SK-N-SH (cell line): Measurements from ENCODE around the gene ZNF277. TPM values are rescaled to one million over a fixed set of nuclear protein-coding genes. Genes with fewer than 3 reads are reported as not detected.

Source experiments
- CTCF ChIA-PET: fragments of 300-600, 350-600 bp; formaldehyde crosslinking; extraction: SDS; loops from one replicate; lab custom pipeline; 2021; lab: Yijun Ruan, JAX
- POLR2A ChIA-PET: fragments of 350-600 bp; sonication (Branson Sonifier 250); formaldehyde crosslinking; extraction: SDS; loops from one replicate; lab custom pipeline; 2020; ENCODE audit warnings: antibody characterized with exemption, inconsistent platforms; lab: Yijun Ruan, JAX
- DNase-seq: peaks from one replicate; pipeline ENCODE4 v3.0.0; 2012
- H2AFZ ChIP-seq: fragments of 200-600 bp; sonication (generic); 2 replicates; pipeline ENCODE4 v1.8.1; 2016; ENCODE audit warnings: antibody characterized with exemption, mild to moderate bottlenecking, low read depth
- H3F3A ChIP-seq: fragments of 200-600 bp; sonication (generic); replicated peaks from 2 replicates; pipeline ENCODE3; 2016; ENCODE audit warnings: antibody characterized with exemption, mild to moderate bottlenecking; ENCODE audit not compliant: insufficient read depth
- H3K27ac ChIP-seq, 2 experiments: fragments of 200-500 bp in 1 of 2; fragments of 200-600 bp in 1 of 2; sonication (Bioruptor generic) in 1 of 2; sonication (generic), shearing (Covaris generic) in 1 of 2; 2 replicates each; pipeline versions ENCODE4 v1.5.1 to v1.6.1; 2014 to 2016; ENCODE audit warnings: low read depth in 2 of 2, inconsistent platforms in 1 of 2, low read length in 1 of 2, mild to moderate bottlenecking in 1 of 2, mixed read lengths in 1 of 2
- H3K27me3 ChIP-seq: fragments of 200-600 bp; sonication (generic), shearing (Covaris generic); 2 replicates; pipeline ENCODE4 v1.6.1; 2016; ENCODE audit warnings: mixed run types; ENCODE audit not compliant: insufficient read depth
- H3K36me3 ChIP-seq, 2 experiments: fragments of 200-500 bp in 1 of 2; fragments of 200-600 bp in 1 of 2; sonication (Bioruptor generic) in 1 of 2; sonication (generic) in 1 of 2; replicated peaks in 1 of 2; 2 replicates each; pipeline versions ENCODE3 to v1.5.1; 2014 to 2016; ENCODE audit warnings: low read length in 1 of 2, mild to moderate bottlenecking in 1 of 2; ENCODE audit not compliant: insufficient read depth in 2 of 2, control insufficient read depth in 1 of 2
- H3K4me1 ChIP-seq, 2 experiments: fragments of 200-500 bp in 1 of 2; fragments of 200-600 bp in 1 of 2; sonication (Bioruptor generic) in 1 of 2; sonication (generic), shearing (Covaris generic) in 1 of 2; 2 replicates each; pipeline versions ENCODE4 v1.5.1 to v1.6.1; 2014 to 2016; ENCODE audit warnings: low read depth in 1 of 2, low read length in 1 of 2, mixed run types in 1 of 2; ENCODE audit not compliant: insufficient read depth in 2 of 2, control insufficient read depth in 1 of 2
- H3K4me2 ChIP-seq: fragments of 200-600 bp; sonication (generic), shearing (Covaris generic); 2 replicates; pipeline ENCODE4 v1.6.1; 2017; ENCODE audit warnings: mixed run types
- H3K4me3 ChIP-seq, 2 experiments: fragments of 200-500 bp in 1 of 2; fragments of 200-600 bp in 1 of 2; sonication (Bioruptor generic) in 1 of 2; sonication (generic), shearing (Covaris generic) in 1 of 2; 2 replicates each; pipeline versions ENCODE4 v1.5.1 to v1.8.1; 2014 to 2016; ENCODE audit warnings: low read depth in 2 of 2, inconsistent platforms in 1 of 2, low read length in 1 of 2, mild to moderate bottlenecking in 1 of 2, mixed read lengths in 1 of 2, moderate library complexity in 1 of 2
- H3K79me2 ChIP-seq: fragments of 200-600 bp; sonication (generic); 2 replicates; pipeline ENCODE4 v1.8.1; 2017; ENCODE audit warnings: mild to moderate bottlenecking; ENCODE audit not compliant: insufficient read depth
- H3K9ac ChIP-seq: fragments of 200-600 bp; sonication (generic); 2 replicates; pipeline ENCODE4 v1.6.1; 2017; ENCODE audit warnings: mixed run types
- H3K9me2 ChIP-seq: fragments of 200-600 bp; sonication (generic); 2 replicates; pipeline ENCODE4 v1.6.1; 2017; ENCODE audit warnings: mixed run types
- H3K9me3 ChIP-seq: fragments of 200-600 bp; sonication (generic); 2 replicates; pipeline ENCODE4 v1.6.1; 2017; ENCODE audit warnings: mixed run types, mild to moderate bottlenecking, moderate library complexity
- H4K20me1 ChIP-seq: fragments of 200-600 bp; sonication (generic); 2 replicates; pipeline ENCODE4 v1.6.1; 2017; ENCODE audit warnings: mild to moderate bottlenecking, mixed run types; ENCODE audit not compliant: insufficient read depth
- FOSL2 ChIP-seq: IDR thresholded peaks from 2 replicates; pipeline ENCODE4 v1.4.0; 2012; ENCODE audit warnings: low read depth, mild to moderate bottlenecking, moderate library complexity, borderline replicate concordance
- FOXM1 ChIP-seq: IDR thresholded peaks from 2 replicates; pipeline ENCODE4 v1.4.0; 2012; ENCODE audit warnings: low read depth, mild to moderate bottlenecking
- JUND ChIP-seq: IDR thresholded peaks from 2 replicates; pipeline ENCODE4 v1.4.0; 2012
- NFIC ChIP-seq: IDR thresholded peaks from 2 replicates; pipeline ENCODE4 v1.4.0; 2012; ENCODE audit warnings: borderline replicate concordance
- NRF1 ChIP-seq: IDR thresholded peaks from 2 replicates; pipeline ENCODE4 v1.6.1; 2012; ENCODE audit warnings: low read depth, mild to moderate bottlenecking, low read length
- POLR2AphosphoS5 ChIP-seq: IDR thresholded peaks from 2 replicates; pipeline ENCODE4 v1.6.1; 2012; ENCODE audit warnings: low read depth, low read length
- RCOR1 ChIP-seq: fragments of 150-350 bp; IDR thresholded peaks from 2 replicates; pipeline ENCODE4 v1.6.1; 2017; ENCODE audit warnings: antibody characterized with exemption, low read length
- RFX5 ChIP-seq: IDR thresholded peaks from 2 replicates; pipeline ENCODE4 v1.6.1; 2012; ENCODE audit warnings: mild to moderate bottlenecking, improper control_type of control experiment, low read length
- RXRA ChIP-seq: IDR thresholded peaks from 2 replicates; pipeline ENCODE4 v1.4.0; 2012; ENCODE audit warnings: low read depth, mild to moderate bottlenecking, borderline replicate concordance
- WGBS: methylation state at CpG from one replicate; pipeline ENCODE4 v1.1.6; 2017; ENCODE audit warnings: low lambda C conversion rate; 5-methylcytosine and 5-hydroxymethylcytosine counted together
- polyA plus RNA-seq, 3 experiments: library from polyadenylated mRNA; depleted of rRNA; stranded (reverse); fragments of >200 nt; gene quantifications; 2 replicates each; pipeline ENCODE4 v1.2.3, GENCODE V29; 2012
- TF ChIP-seq, protein P1 (sequence below): fragments of 150-350 bp; IDR thresholded peaks from 2 replicates; pipeline ENCODE4 v1.6.1; 2016; ENCODE audit warnings: mild to moderate bottlenecking, low read depth, low read length
- TF ChIP-seq, protein P2 (sequence below): IDR thresholded peaks from 2 replicates; pipeline ENCODE4 v1.4.0; 2012; ENCODE audit warnings: low read depth, borderline replicate concordance
- TF ChIP-seq, protein P3 (sequence below): fragments of 150-350 bp; IDR thresholded peaks from 2 replicates; pipeline ENCODE4 v1.6.1; 2017; ENCODE audit warnings: antibody characterized with exemption, low read length, low read depth, borderline replicate concordance
- TF ChIP-seq, protein P4 (sequence below): IDR thresholded peaks from 2 replicates; pipeline ENCODE4 v1.4.0; 2012; ENCODE audit warnings: low read depth, borderline replicate concordance
- TF ChIP-seq, protein P5 (sequence below): IDR thresholded peaks from 2 replicates; pipeline ENCODE4 v1.6.1; 2012; ENCODE audit warnings: mild to moderate bottlenecking, low read depth, low read length, moderate library complexity

ZNF277 gene
- polyA plus RNA-seq, 1 of the 3 experiments (the other 2 are of a cell fraction), result 11.5 TPM

DNA sequence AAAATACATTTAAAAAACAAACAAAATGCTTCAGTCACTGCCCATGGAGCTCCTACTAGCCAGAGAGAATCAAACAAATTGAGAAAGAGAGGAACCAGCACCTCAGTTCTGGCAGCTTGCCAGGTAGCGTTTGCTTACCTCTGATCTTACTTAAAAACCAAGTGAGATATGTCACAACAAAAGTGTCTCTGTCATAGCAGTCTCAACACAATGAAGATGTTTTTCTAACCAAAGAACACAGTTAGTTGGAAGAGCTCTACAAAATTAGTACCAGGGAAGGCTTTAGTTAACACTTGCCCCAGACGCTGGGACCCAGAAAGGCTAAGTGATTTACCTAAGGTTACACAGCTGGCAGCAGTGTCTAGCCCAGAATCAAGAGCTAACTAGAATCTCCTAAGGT is 3.7 kb upstream of the ZNF277 start:
- no peaks in the 10 kb centered on the region for H3K36me3 ChIP-seq
- no peaks in the 10 kb centered on the region for H4K20me1 ChIP-seq
- no peak overlapping the region for H3K4me3 ChIP-seq
- H3F3A ChIP-seq, result no peaks in the 10 kb centered on the region
- ChIA-PET POLR2A (no interaction called here), CTCF (interaction anchor here (0.6 to 2.5 kb wide), 10 partner anchors 20 to 440 kb away, joined by 3 to 9 read pairs (median 3); no protein-coding TSS in a partner anchor)
- peaks cover 32% of the 10 kb centered on the region for H3K79me2 ChIP-seq
- H3K9me3 ChIP-seq, result no peaks in the 10 kb centered on the region
- no peaks in the 10 kb centered on the region for H3K27me3 ChIP-seq
- H3K27ac ChIP-seq, result peak overlapping the region in 1 of 2 experiments; percentile 11; a peak in 1 of 4 replicates
- H3K9me2 ChIP-seq, result no peaks in the 10 kb centered on the region
- peaks cover 9 to 16% of the 10 kb centered on the region in 2 experiments; a peak in 3 of 4 replicates for H3K4me1 ChIP-seq
- WGBS, result 38% methylated on average over 2 of the region's 2 CpGs
- no peak overlapping the region for H2AFZ ChIP-seq
- TF ChIP-seq RXRA (no peak), RFX5 (no peak), NRF1 (no peak), NFIC (peak; percentile 73), RCOR1 (no peak), FOXM1 (no peak)
- TF ChIP-seq, protein P1, sequence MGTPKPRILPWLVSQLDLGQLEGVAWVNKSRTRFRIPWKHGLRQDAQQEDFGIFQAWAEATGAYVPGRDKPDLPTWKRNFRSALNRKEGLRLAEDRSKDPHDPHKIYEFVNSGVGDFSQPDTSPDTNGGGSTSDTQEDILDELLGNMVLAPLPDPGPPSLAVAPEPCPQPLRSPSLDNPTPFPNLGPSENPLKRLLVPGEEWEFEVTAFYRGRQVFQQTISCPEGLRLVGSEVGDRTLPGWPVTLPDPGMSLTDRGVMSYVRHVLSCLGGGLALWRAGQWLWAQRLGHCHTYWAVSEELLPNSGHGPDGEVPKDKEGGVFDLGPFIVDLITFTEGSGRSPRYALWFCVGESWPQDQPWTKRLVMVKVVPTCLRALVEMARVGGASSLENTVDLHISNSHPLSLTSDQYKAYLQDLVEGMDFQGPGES, result no peak
- TF ChIP-seq, protein P2, sequence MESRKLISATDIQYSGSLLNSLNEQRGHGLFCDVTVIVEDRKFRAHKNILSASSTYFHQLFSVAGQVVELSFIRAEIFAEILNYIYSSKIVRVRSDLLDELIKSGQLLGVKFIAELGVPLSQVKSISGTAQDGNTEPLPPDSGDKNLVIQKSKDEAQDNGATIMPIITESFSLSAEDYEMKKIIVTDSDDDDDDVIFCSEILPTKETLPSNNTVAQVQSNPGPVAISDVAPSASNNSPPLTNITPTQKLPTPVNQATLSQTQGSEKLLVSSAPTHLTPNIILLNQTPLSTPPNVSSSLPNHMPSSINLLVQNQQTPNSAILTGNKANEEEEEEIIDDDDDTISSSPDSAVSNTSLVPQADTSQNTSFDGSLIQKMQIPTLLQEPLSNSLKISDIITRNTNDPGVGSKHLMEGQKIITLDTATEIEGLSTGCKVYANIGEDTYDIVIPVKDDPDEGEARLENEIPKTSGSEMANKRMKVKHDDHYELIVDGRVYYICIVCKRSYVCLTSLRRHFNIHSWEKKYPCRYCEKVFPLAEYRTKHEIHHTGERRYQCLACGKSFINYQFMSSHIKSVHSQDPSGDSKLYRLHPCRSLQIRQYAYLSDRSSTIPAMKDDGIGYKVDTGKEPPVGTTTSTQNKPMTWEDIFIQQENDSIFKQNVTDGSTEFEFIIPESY, result no peak
- TF ChIP-seq, protein P3, sequence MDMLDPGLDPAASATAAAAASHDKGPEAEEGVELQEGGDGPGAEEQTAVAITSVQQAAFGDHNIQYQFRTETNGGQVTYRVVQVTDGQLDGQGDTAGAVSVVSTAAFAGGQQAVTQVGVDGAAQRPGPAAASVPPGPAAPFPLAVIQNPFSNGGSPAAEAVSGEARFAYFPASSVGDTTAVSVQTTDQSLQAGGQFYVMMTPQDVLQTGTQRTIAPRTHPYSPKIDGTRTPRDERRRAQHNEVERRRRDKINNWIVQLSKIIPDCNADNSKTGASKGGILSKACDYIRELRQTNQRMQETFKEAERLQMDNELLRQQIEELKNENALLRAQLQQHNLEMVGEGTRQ, result no peak
- H3K9ac ChIP-seq, result no peak overlapping the region
- DNase-seq, result peak; percentile 30
- H3K4me2 ChIP-seq, result no peak overlapping the region; the same call in 1 of the 2 replicates

DNA sequence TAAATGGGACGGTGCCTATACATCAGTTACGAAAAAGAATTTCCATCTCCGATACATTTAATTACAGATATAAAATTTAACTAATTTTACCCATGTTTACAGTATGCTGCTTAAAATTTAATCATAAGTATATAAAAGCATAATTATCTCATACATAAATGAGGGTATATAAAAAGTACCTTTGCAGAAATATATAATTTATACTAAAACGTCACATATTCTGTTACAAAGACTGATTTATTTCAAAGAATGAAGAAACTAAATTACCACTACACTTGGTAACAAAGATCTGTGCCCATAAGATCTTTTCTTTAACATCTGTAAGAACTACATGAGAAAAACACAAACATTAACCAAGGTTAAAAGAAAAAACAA is 3.1 kb upstream of the ZNF277 start:
- CTCF ChIA-PET, result interaction anchor here (0.8 to 3.0 kb wide), 14 partner anchors 9 to 450 kb away, joined by 3 to 10 read pairs (median 3); no protein-coding TSS in a partner anchor
- WGBS, result 70% methylated on average over 4 of the region's 4 CpGs
- no peaks in the 10 kb centered on the region for H3K27me3 ChIP-seq
- no peak overlapping the region; a peak in 1 of 4 replicates for H3K27ac ChIP-seq
- H3K9ac ChIP-seq, result no peak overlapping the region
- H4K20me1 ChIP-seq, result no peaks in the 10 kb centered on the region
- H3K4me1 ChIP-seq, result peaks cover 9 to 16% of the 10 kb centered on the region in 2 experiments; a peak in 3 of 4 replicates
- POLR2A ChIA-PET, result interaction anchor here (0.6 kb wide), 1 partner anchor 253 kb away, joined by 3 read pairs; no protein-coding TSS in a partner anchor
- H3F3A ChIP-seq, result no peaks in the 10 kb centered on the region
- H3K36me3 ChIP-seq, result no peaks in the 10 kb centered on the region
- peaks cover 37% of the 10 kb centered on the region for H3K79me2 ChIP-seq
- no peak for DNase-seq
- no peaks in the 10 kb centered on the region for H3K9me2 ChIP-seq
- peak overlapping the region in 1 of 2 experiments; percentile 99; a peak in 1 of 4 replicates for H3K4me3 ChIP-seq
- H3K9me3 ChIP-seq, result no peaks in the 10 kb centered on the region
- H3K4me2 ChIP-seq, result peak overlapping the region; percentile 87; the same call in 1 of the 2 replicates
- H2AFZ ChIP-seq, result peak overlapping the region; percentile 94; the same call in 1 of the 2 replicates
- TF ChIP-seq, protein P3, result no peak
- TF ChIP-seq FOSL2 (no peak), JUND (no peak), POLR2AphosphoS5 (no peak)
- TF ChIP-seq, protein P4, sequence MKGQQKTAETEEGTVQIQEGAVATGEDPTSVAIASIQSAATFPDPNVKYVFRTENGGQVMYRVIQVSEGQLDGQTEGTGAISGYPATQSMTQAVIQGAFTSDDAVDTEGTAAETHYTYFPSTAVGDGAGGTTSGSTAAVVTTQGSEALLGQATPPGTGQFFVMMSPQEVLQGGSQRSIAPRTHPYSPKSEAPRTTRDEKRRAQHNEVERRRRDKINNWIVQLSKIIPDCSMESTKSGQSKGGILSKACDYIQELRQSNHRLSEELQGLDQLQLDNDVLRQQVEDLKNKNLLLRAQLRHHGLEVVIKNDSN, result no peak
- TF ChIP-seq, protein P2, result no peak
- TF ChIP-seq, protein P5, sequence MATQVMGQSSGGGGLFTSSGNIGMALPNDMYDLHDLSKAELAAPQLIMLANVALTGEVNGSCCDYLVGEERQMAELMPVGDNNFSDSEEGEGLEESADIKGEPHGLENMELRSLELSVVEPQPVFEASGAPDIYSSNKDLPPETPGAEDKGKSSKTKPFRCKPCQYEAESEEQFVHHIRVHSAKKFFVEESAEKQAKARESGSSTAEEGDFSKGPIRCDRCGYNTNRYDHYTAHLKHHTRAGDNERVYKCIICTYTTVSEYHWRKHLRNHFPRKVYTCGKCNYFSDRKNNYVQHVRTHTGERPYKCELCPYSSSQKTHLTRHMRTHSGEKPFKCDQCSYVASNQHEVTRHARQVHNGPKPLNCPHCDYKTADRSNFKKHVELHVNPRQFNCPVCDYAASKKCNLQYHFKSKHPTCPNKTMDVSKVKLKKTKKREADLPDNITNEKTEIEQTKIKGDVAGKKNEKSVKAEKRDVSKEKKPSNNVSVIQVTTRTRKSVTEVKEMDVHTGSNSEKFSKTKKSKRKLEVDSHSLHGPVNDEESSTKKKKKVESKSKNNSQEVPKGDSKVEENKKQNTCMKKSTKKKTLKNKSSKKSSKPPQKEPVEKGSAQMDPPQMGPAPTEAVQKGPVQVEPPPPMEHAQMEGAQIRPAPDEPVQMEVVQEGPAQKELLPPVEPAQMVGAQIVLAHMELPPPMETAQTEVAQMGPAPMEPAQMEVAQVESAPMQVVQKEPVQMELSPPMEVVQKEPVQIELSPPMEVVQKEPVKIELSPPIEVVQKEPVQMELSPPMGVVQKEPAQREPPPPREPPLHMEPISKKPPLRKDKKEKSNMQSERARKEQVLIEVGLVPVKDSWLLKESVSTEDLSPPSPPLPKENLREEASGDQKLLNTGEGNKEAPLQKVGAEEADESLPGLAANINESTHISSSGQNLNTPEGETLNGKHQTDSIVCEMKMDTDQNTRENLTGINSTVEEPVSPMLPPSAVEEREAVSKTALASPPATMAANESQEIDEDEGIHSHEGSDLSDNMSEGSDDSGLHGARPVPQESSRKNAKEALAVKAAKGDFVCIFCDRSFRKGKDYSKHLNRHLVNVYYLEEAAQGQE, result no peak
